Mesendoderm (in vitro differentiated cells): Measurements from ENCODE around the gene TMCC2.

Experiments used
- DNase-seq: peaks from one replicate; pipeline ENCODE4 v3.0.0; 2013
- H2AK5ac ChIP-seq: 2 replicates; pipeline ENCODE4 v1.6.1; 2013; ENCODE audit warnings: low read length, inconsistent platforms
- H2BK120ac ChIP-seq: 2 replicates; pipeline ENCODE4 v1.6.1; 2013; ENCODE audit warnings: low read depth, mild to moderate bottlenecking, low read length, moderate library complexity, mixed read lengths
- H2BK15ac ChIP-seq: replicated peaks from 2 replicates; pipeline ENCODE4 v1.6.1; 2013; ENCODE audit warnings: low read depth, mild to moderate bottlenecking, moderate library complexity
- H2BK5ac ChIP-seq: 2 replicates; pipeline ENCODE4 v1.6.1; 2013; ENCODE audit warnings: low read length, inconsistent platforms
- H3K18ac ChIP-seq: 2 replicates; pipeline ENCODE4 v1.6.1; 2013; ENCODE audit warnings: mild to moderate bottlenecking, low read length, mixed read lengths
- H3K23ac ChIP-seq: one replicate; pipeline ENCODE4 v1.6.1; 2013; ENCODE audit warnings: low read length
- H3K27ac ChIP-seq: 2 replicates; pipeline ENCODE4 v1.5.1; 2013; ENCODE audit warnings: low read depth, mild to moderate bottlenecking, inconsistent platforms, low read length, moderate library complexity
- H3K27me3 ChIP-seq: 2 replicates; pipeline ENCODE4 v1.6.1; 2013; ENCODE audit warnings: low read length, control low read depth, mild to moderate bottlenecking, inconsistent platforms; ENCODE audit not compliant: insufficient read depth, poor library complexity
- H3K36me3 ChIP-seq: 2 replicates; pipeline ENCODE4 v1.6.1; 2013; ENCODE audit warnings: low read length, inconsistent platforms; ENCODE audit not compliant: control insufficient read depth, insufficient read depth
- H3K4ac ChIP-seq: one replicate; pipeline ENCODE4 v1.6.1; 2013; ENCODE audit warnings: low read depth, mild to moderate bottlenecking, low read length, moderate library complexity
- H3K4me1 ChIP-seq: 2 replicates; pipeline ENCODE4 v1.6.1; 2013; ENCODE audit warnings: low read depth, low read length, inconsistent platforms; ENCODE audit not compliant: control insufficient read depth
- H3K4me2 ChIP-seq: 2 replicates; pipeline ENCODE4 v1.6.1; 2013; ENCODE audit warnings: low read length
- H3K4me3 ChIP-seq: 2 replicates; pipeline ENCODE4 v1.5.1; 2013; ENCODE audit warnings: mild to moderate bottlenecking, low read length
- H3K56ac ChIP-seq: one replicate; pipeline ENCODE4 v1.6.1; 2013; ENCODE audit warnings: low read length
- H3K79me1 ChIP-seq: 2 replicates; pipeline ENCODE4 v1.6.1; 2013; ENCODE audit warnings: low read length, inconsistent platforms
- H3K79me2 ChIP-seq: 2 replicates; pipeline ENCODE4 v1.6.1; 2013; ENCODE audit warnings: mild to moderate bottlenecking, low read length; ENCODE audit not compliant: control insufficient read depth, insufficient read depth
- H3K9ac ChIP-seq: 2 replicates; pipeline ENCODE4 v1.6.1; 2013; ENCODE audit warnings: low read length, inconsistent platforms
- H4K5ac ChIP-seq: one replicate; pipeline ENCODE4 v1.6.1; 2013; ENCODE audit warnings: low read length
- H4K8ac ChIP-seq: one replicate; pipeline ENCODE4 v1.6.1; 2013; ENCODE audit warnings: low read depth, mild to moderate bottlenecking, control low read depth, low read length, moderate library complexity
- WGBS: extraction: QIAGEN DNeasy Blood & Tissue Kit; methylation state at CpG from one replicate; pipeline ENCODE4 v1.1.7; 2013; ENCODE audit warnings: low lambda C conversion rate, missing lambda C conversion rate; ENCODE audit not compliant: insufficient coverage; ENCODE audit errors: extremely low coverage; 5-methylcytosine and 5-hydroxymethylcytosine counted together

Gene TMCC2

GRCh38 chr1:205291596-205291995 lies 63.9 kb downstream of the TMCC2 start:
- no CpG with 5 or more reads among the region's 6 CpGs for WGBS
- no peak overlapping the region for H2BK120ac ChIP-seq
- H3K56ac ChIP-seq = no peak overlapping the region
- peak overlapping the region; percentile 76 for H3K4ac ChIP-seq
- H2BK15ac ChIP-seq = no peak overlapping the region
- peak overlapping the region; percentile 3 for H3K18ac ChIP-seq
- no peaks in the 10 kb centered on the region for H3K79me2 ChIP-seq
- H3K4me3 ChIP-seq = no peak overlapping the region
- no peak for DNase-seq
- no peak overlapping the region for H4K5ac ChIP-seq
- H3K79me1 ChIP-seq = no peaks in the 10 kb centered on the region
- no peak overlapping the region for H2BK5ac ChIP-seq
- no peak overlapping the region for H3K27ac ChIP-seq
- no peak overlapping the region for H2AK5ac ChIP-seq
- no peak overlapping the region for H4K8ac ChIP-seq
- no peak overlapping the region for H3K4me2 ChIP-seq
- H3K4me1 ChIP-seq = peaks cover 20% of the 10 kb centered on the region
- no peak overlapping the region for H3K23ac ChIP-seq
- no peak overlapping the region for H3K9ac ChIP-seq
- H3K36me3 ChIP-seq = no peaks in the 10 kb centered on the region
- H3K27me3 ChIP-seq = no peaks in the 10 kb centered on the region

GRCh38 chr1:205293350-205294074 lies 65.8 kb downstream of the TMCC2 start:
- peak overlapping the region; percentile 80 for H3K56ac ChIP-seq
- WGBS = no CpG with 5 or more reads among the region's 10 CpGs
- H3K4me3 ChIP-seq = no peak overlapping the region
- H3K4ac ChIP-seq = peak overlapping the region; percentile 95
- peak; percentile 58 for DNase-seq
- H2BK15ac ChIP-seq = no peak overlapping the region
- H2BK120ac ChIP-seq = peak overlapping the region; percentile 92
- no peaks in the 10 kb centered on the region for H3K27me3 ChIP-seq
- H3K23ac ChIP-seq = no peak overlapping the region
- no peaks in the 10 kb centered on the region for H3K79me1 ChIP-seq
- H3K18ac ChIP-seq = peak overlapping the region; percentile 93
- H2BK5ac ChIP-seq = peak overlapping the region; percentile 93
- H3K27ac ChIP-seq = peak overlapping the region; percentile 74
- H3K4me2 ChIP-seq = no peak overlapping the region
- H3K9ac ChIP-seq = peak overlapping the region; percentile 34
- peak overlapping the region; percentile 2 for H2AK5ac ChIP-seq
- peaks cover 22% of the 10 kb centered on the region for H3K4me1 ChIP-seq
- no peak overlapping the region for H4K8ac ChIP-seq
- H4K5ac ChIP-seq = no peak overlapping the region
- no peaks in the 10 kb centered on the region for H3K36me3 ChIP-seq
- H3K79me2 ChIP-seq = no peaks in the 10 kb centered on the region

DNA sequence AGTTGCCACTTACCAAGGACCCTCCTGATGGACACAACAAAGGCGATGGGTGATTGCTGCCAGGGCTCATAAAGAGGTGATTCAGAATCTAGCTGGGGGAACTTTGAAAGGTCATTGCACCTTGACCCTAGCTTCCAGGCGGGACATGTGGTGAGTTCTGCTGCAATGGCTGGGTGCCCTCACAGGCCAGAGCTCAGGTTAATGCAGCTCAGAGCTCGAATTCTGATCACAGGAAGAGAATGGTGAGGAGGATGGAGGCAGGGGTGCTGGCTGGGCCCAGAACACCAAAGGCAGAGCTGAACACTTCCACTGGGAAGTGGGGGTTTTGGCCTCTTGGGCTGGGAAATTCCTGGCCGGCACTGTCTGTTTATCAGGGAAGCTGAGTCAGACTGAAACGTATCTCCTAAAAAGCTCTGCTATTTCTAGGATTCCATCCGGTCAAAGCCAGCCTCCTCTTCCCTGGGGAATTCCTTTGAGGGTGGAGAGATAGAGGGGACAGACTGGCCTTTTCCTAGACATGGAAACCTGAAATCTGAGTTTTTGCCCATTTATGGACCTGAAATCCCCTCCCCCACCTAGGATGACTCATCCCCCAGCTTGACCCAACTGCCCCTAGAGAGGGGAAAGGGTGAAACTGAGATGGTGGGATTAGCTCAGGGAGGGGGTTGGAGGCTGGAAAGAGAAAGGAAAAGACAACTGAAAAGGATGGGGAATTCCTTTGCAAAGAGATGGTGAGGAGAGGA lies 66.6 kb downstream of the TMCC2 start:
- peaks cover 26% of the 10 kb centered on the region for H3K4me1 ChIP-seq

GRCh38 chr1:205294934-205295333 lies 67.2 kb downstream of the TMCC2 start:
- H3K4me1 ChIP-seq = peaks cover 26% of the 10 kb centered on the region
- H2BK5ac ChIP-seq = peak overlapping the region; percentile 74
- H3K56ac ChIP-seq = peak overlapping the region; percentile 80
- H3K79me1 ChIP-seq = no peaks in the 10 kb centered on the region
- H3K23ac ChIP-seq = no peak overlapping the region
- H3K27me3 ChIP-seq = no peaks in the 10 kb centered on the region
- H3K79me2 ChIP-seq = no peaks in the 10 kb centered on the region
- peak overlapping the region; percentile 88 for H3K4ac ChIP-seq
- no peak overlapping the region for H2AK5ac ChIP-seq
- H2BK15ac ChIP-seq = peak overlapping the region; percentile 19
- no peaks in the 10 kb centered on the region for H3K36me3 ChIP-seq
- peak overlapping the region; percentile 90 for H2BK120ac ChIP-seq
- no peak overlapping the region for H4K5ac ChIP-seq
- DNase-seq = peak; percentile 66
- no CpG with 5 or more reads among the region's 5 CpGs for WGBS
- no peak overlapping the region for H3K4me2 ChIP-seq
- H4K8ac ChIP-seq = peak overlapping the region; percentile 58
- H3K9ac ChIP-seq = peak overlapping the region; percentile 48
- peak overlapping the region; percentile 74 for H3K27ac ChIP-seq
- no peak overlapping the region for H3K4me3 ChIP-seq
- peak overlapping the region; percentile 63 for H3K18ac ChIP-seq

More for the DNA sequence above, 66.6 kb downstream of the TMCC2 start:
- Histone ChIP-seq H3K23ac (no peak overlapping the region), H3K4me3 (no peak overlapping the region), H2BK15ac (no peak overlapping the region), H2AK5ac (peak overlapping the region; percentile 24), H3K27me3 (no peaks in the 10 kb centered on the region), H3K27ac (peak overlapping the region; percentile 74), H3K79me1 (no peaks in the 10 kb centered on the region), H2BK120ac (peak overlapping the region; percentile 92), H3K18ac (peak overlapping the region; percentile 93), H2BK5ac (peak overlapping the region; percentile 93), H4K5ac (no peak overlapping the region), H4K8ac (no peak overlapping the region), H3K4me2 (no peak overlapping the region), H3K9ac (peak overlapping the region; percentile 34), H3K56ac (peak overlapping the region; percentile 80), H3K79me2 (no peaks in the 10 kb centered on the region), H3K4ac (peak overlapping the region; percentile 95), H3K36me3 (no peaks in the 10 kb centered on the region)
- peak; percentile 97 for DNase-seq
- no CpG with 5 or more reads among the region's 6 CpGs for WGBS

- H3K4me3 ChIP-seq = no peak overlapping the region
- no peak overlapping the region for H3K23ac ChIP-seq
- no peak overlapping the region for H2BK15ac ChIP-seq
- H4K8ac ChIP-seq = no peak overlapping the region
- H3K27me3 ChIP-seq = no peaks in the 10 kb centered on the region
- H3K79me1 ChIP-seq = no peaks in the 10 kb centered on the region
- WGBS = no CpG with 5 or more reads among the region's 2 CpGs
- no peak for DNase-seq
- H3K27ac ChIP-seq = peak overlapping the region; percentile 74
- H2AK5ac ChIP-seq = peak overlapping the region; percentile 27
- peak overlapping the region; percentile 44 for H3K56ac ChIP-seq
- H3K4ac ChIP-seq = peak overlapping the region; percentile 88
- no peak overlapping the region for H4K5ac ChIP-seq
- H2BK5ac ChIP-seq = peak overlapping the region; percentile 22
- H3K4me2 ChIP-seq = no peak overlapping the region
- peaks cover 30% of the 10 kb centered on the region for H3K4me1 ChIP-seq
- H3K9ac ChIP-seq = no peak overlapping the region
- H3K79me2 ChIP-seq = no peaks in the 10 kb centered on the region
- H2BK120ac ChIP-seq = no peak overlapping the region
- H3K36me3 ChIP-seq = no peaks in the 10 kb centered on the region
- H3K18ac ChIP-seq = peak overlapping the region; percentile 28
Measured at GRCh38 chr1:205296154-205296553, 68.4 kb downstream of the TMCC2 start.
